IPS-18c (cell line): ENCODE measurements around the gene GRM3.

ENCODE experiments used
- H3K4me3 ChIP-seq: 2 replicates; pipeline ENCODE4 v1.7.0; 2013; ENCODE audit warnings: low read depth, mild to moderate bottlenecking, low read length, moderate library complexity; ENCODE audit not compliant: insufficient read depth
- H3K9me3 ChIP-seq: one replicate; pipeline ENCODE4 v1.6.1; 2013; ENCODE audit warnings: mild to moderate bottlenecking, low read length, moderate library complexity; ENCODE audit not compliant: control insufficient read depth, insufficient read depth

GRM3 gene

GRCh38 chr7:86768394-86768793 lies 124.7 kb downstream of the GRM3 start:
- Histone ChIP-seq H3K4me3 (no peak overlapping the region), H3K9me3 (no peaks in the 10 kb centered on the region)

GRCh38 chr7:86768967-86769760 lies 125.5 kb downstream of the GRM3 start:
- H3K9me3 ChIP-seq = no peaks in the 10 kb centered on the region
- no peak overlapping the region for H3K4me3 ChIP-seq

GRCh38 chr7:86773309-86773708 lies 129.6 kb downstream of the GRM3 start:
- H3K4me3 ChIP-seq = no peak overlapping the region
- H3K9me3 ChIP-seq = no peaks in the 10 kb centered on the region

GRCh38 chr7:86775203-86775602 lies 131.5 kb downstream of the GRM3 start:
- Histone ChIP-seq H3K4me3 (no peak overlapping the region), H3K9me3 (no peaks in the 10 kb centered on the region)

GRCh38 chr7:86776136-86776535 lies 132.4 kb downstream of the GRM3 start:
- no peak overlapping the region for H3K4me3 ChIP-seq
- H3K9me3 ChIP-seq = no peaks in the 10 kb centered on the region

- Histone ChIP-seq H3K9me3 (no peaks in the 10 kb centered on the region), H3K4me3 (no peak overlapping the region)
Observed at GRCh38 chr7:86778271-86778670, 134.6 kb downstream of the GRM3 start.

- Histone ChIP-seq H3K4me3 (no peak overlapping the region), H3K9me3 (no peaks in the 10 kb centered on the region)
Observed at GRCh38 chr7:86784765-86785164, 141.1 kb downstream of the GRM3 start.

GRCh38 chr7:86785641-86786040 lies 141.9 kb downstream of the GRM3 start:
- no peaks in the 10 kb centered on the region for H3K9me3 ChIP-seq
- H3K4me3 ChIP-seq = no peak overlapping the region

- H3K4me3 ChIP-seq = no peak overlapping the region
- H3K9me3 ChIP-seq = no peaks in the 10 kb centered on the region
Observed at GRCh38 chr7:86786376-86786775, 142.7 kb downstream of the GRM3 start.

GRCh38 chr7:86788948-86789347 lies 145.2 kb downstream of the GRM3 start:
- Histone ChIP-seq H3K4me3 (no peak overlapping the region), H3K9me3 (no peaks in the 10 kb centered on the region)

- H3K4me3 ChIP-seq = no peak overlapping the region
Observed at GRCh38 chr7:86790383-86790782, 146.7 kb downstream of the GRM3 start.

GRCh38 chr7:86792260-86792659 lies 148.6 kb downstream of the GRM3 start:
- Histone ChIP-seq H3K4me3 (no peak overlapping the region), H3K9me3 (no peaks in the 10 kb centered on the region)

More at GRCh38 chr7:86790383-86790782, 146.7 kb downstream of the GRM3 start:
- no peaks in the 10 kb centered on the region for H3K9me3 ChIP-seq

- Histone ChIP-seq H3K9me3 (peaks cover 2% of the 10 kb centered on the region), H3K4me3 (no peak overlapping the region)
Observed at GRCh38 chr7:86793136-86793535, 149.4 kb downstream of the GRM3 start.

GRCh38 chr7:86814661-86815379 lies 171.1 kb downstream of the GRM3 start:
- Histone ChIP-seq H3K4me3 (no peak overlapping the region), H3K9me3 (no peaks in the 10 kb centered on the region)

GRCh38 chr7:86815556-86815955 lies 171.8 kb downstream of the GRM3 start:
- Histone ChIP-seq H3K9me3 (no peaks in the 10 kb centered on the region), H3K4me3 (no peak overlapping the region)

- no peak overlapping the region for H3K4me3 ChIP-seq
- H3K9me3 ChIP-seq = no peaks in the 10 kb centered on the region
Observed at GRCh38 chr7:86818903-86819302, 175.2 kb downstream of the GRM3 start.

- Histone ChIP-seq H3K9me3 (no peaks in the 10 kb centered on the region), H3K4me3 (no peak overlapping the region)
Observed at GRCh38 chr7:86823769-86824168, 180.1 kb downstream of the GRM3 start.

GRCh38 chr7:86825264-86825663 lies 181.6 kb downstream of the GRM3 start:
- no peaks in the 10 kb centered on the region for H3K9me3 ChIP-seq
- no peak overlapping the region for H3K4me3 ChIP-seq
